KMS-11 (cell line): ENCODE results near the gene CCDC102A.
A peak's percentile ranks its signal among the peaks of the same experiment; 100 is the strongest.

Source experiments
- H2AFZ ChIP-seq: fragments of 200-600 bp; sonication (generic); 2 replicates; pipeline ENCODE4 v1.6.1; 2016; ENCODE audit warnings: antibody characterized with exemption, mixed run types, low read depth
- H3K27ac ChIP-seq: fragments of 200-600 bp; sonication (generic); 2 replicates; pipeline ENCODE4 v1.6.1; 2016; ENCODE audit warnings: mild to moderate bottlenecking, mixed run types
- H3K27me3 ChIP-seq: fragments of 200-600 bp; sonication (generic); 2 replicates; pipeline ENCODE4 v1.6.1; 2017; ENCODE audit warnings: mild to moderate bottlenecking, low read depth, mixed run types, moderate library complexity; ENCODE audit not compliant: insufficient read depth
- H3K36me3 ChIP-seq: fragments of 200-600 bp; sonication (generic); 2 replicates; pipeline ENCODE4 v1.6.1; 2017; ENCODE audit warnings: mild to moderate bottlenecking, mixed run types; ENCODE audit not compliant: insufficient read depth
- H3K4me1 ChIP-seq: fragments of 200-600 bp; sonication (generic); 2 replicates; pipeline ENCODE4 v1.6.1; 2016; ENCODE audit warnings: mild to moderate bottlenecking, low read depth, mixed run types; ENCODE audit not compliant: poor library complexity, severe bottlenecking
- H3K4me2 ChIP-seq: fragments of 200-600 bp; sonication (generic); 2 replicates; pipeline ENCODE4 v1.7.0; 2016; ENCODE audit warnings: mild to moderate bottlenecking, mixed run types
- H3K4me3 ChIP-seq: fragments of 200-600 bp; sonication (generic); IDR thresholded peaks from 2 replicates; pipeline ENCODE4 v1.6.1; 2017; ENCODE audit warnings: low read depth, low read length, mixed read lengths; ENCODE audit not compliant: insufficient read depth
- H3K79me2 ChIP-seq: fragments of 200-600 bp; sonication (generic); 2 replicates; pipeline ENCODE4 v1.6.1; 2016; ENCODE audit warnings: low read depth, mixed run types; ENCODE audit not compliant: insufficient read depth
- H3K9ac ChIP-seq: fragments of 200-600 bp; sonication (generic); 2 replicates; pipeline ENCODE4 v1.6.1; 2016; ENCODE audit warnings: mild to moderate bottlenecking, mixed run types
- H4K20me1 ChIP-seq: fragments of 200-600 bp; sonication (generic); 2 replicates; pipeline ENCODE4 v1.6.1; 2016; ENCODE audit warnings: mild to moderate bottlenecking, mixed run types; ENCODE audit not compliant: insufficient read depth
- CTCF ChIP-seq: fragments of 200-600 bp; sonication (generic); conservative IDR thresholded peaks from 2 replicates; pipeline ENCODE4 v1.6.1; 2017; ENCODE audit warnings: low read depth, mild to moderate bottlenecking, antibody characterized with exemption, low read length, moderate library complexity, mixed read lengths

CCDC102A gene

DNA sequence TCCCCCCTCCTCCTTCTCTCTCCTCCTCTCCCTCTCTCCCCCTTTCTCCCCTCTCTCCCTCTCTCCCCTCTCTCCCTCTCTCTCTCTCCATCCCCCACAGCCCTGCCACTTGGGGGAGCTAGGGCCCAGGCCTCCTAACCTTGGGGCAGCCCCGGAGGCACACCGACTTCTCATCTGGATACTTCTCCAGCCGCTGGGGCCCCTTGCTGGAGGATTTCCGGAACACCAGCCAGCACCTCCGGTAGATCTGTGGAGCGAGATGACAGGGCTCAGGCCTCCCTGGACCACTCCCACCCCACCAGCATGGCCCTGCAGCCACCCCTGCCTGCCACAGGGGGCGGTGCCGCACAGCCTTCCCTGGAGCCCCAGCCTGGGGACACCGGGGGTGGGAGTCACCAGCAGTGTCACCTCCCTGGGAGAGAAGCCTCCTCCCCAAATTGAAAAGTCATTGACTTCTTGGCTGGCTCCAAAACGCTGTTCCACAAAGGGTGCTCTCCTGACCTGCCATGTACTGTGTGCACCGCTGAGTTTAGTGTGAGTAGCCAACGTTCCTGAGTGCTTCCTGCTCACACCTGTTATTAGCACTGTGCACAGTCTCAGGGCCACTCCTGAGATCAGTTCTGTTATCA is 60.5 kb downstream of the CCDC102A start:
- TF ChIP-seq CTCF = peak; percentile 54

DNA sequence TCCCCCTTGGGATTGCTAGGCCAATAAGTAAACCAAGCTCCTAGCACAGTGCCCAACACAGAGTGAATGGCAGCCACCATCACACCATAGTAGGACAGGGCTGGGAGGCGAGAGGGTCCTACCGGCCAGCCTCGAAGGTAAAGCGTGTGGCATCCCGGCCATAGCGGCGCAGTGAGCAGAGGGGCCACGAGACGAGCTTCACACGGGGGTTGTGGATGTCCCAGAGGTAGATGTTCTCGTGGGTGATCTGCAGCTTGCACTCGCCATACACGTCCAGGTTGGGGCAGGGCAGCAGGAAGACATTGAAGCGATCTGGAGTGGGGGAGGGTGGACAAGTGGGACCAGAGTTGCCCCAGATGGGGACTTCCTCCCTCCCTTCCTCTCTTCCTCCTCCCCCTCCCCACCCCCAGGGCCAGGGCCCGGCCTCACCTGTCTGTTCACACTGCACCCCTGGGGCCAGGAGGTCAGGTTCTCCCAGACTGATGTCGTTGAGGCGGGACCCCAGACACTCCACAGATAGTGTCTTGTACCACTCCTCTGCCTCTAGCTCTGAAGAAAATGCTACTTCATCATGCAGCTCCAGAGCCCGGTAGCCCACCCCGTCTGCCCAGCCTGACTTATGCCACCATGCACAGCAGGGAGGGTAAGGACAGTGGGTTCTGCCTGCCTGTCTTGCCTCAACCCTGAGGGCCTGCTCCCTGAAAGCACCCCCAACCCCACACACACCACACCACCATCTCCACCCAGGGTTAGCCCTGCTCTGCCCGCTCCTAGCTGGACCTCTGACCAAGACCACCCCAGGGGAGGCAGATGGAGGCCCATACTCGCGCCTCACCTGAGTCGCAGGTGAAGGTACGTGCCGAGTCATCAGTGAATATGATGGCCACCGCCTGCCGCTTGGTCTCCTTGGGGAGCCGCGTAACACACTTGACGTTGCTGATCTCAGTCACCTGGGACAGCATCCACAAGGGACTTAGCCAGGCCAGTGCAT is 61.4 kb downstream of the CCDC102A start:
- H3K4me3 ChIP-seq = no peak overlapping the region
- H4K20me1 ChIP-seq = no peaks in the 10 kb centered on the region
- no peaks in the 10 kb centered on the region for H3K79me2 ChIP-seq
- H3K4me2 ChIP-seq = no peak overlapping the region
- H3K9ac ChIP-seq = no peak overlapping the region
- TF ChIP-seq CTCF = no peak
- no peak overlapping the region for H2AFZ ChIP-seq
- H3K27ac ChIP-seq = no peak overlapping the region
- no peaks in the 10 kb centered on the region for H3K36me3 ChIP-seq
- H3K4me1 ChIP-seq = peaks cover 13% of the 10 kb centered on the region
- no peaks in the 10 kb centered on the region for H3K27me3 ChIP-seq

More for the DNA sequence above, 60.5 kb downstream of the CCDC102A start:
- no peak overlapping the region for H2AFZ ChIP-seq
- no peak overlapping the region for H3K4me3 ChIP-seq
- no peaks in the 10 kb centered on the region for H4K20me1 ChIP-seq
- no peak overlapping the region for H3K4me2 ChIP-seq
- no peaks in the 10 kb centered on the region for H3K27me3 ChIP-seq
- no peaks in the 10 kb centered on the region for H3K79me2 ChIP-seq
- peaks cover 13% of the 10 kb centered on the region for H3K4me1 ChIP-seq
- H3K9ac ChIP-seq = no peak overlapping the region
- no peaks in the 10 kb centered on the region for H3K36me3 ChIP-seq
- peak overlapping the region; percentile 18; the same call in 1 of the 2 replicates for H3K27ac ChIP-seq

GRCh38 chr16:57473906-57474305 is 62.5 kb downstream of the CCDC102A start:
- no peak overlapping the region for H2AFZ ChIP-seq
- no peaks in the 10 kb centered on the region for H3K27me3 ChIP-seq
- H4K20me1 ChIP-seq = no peaks in the 10 kb centered on the region
- H3K9ac ChIP-seq = no peak overlapping the region
- H3K27ac ChIP-seq = no peak overlapping the region
- no peaks in the 10 kb centered on the region for H3K79me2 ChIP-seq
- H3K4me3 ChIP-seq = no peak overlapping the region
- TF ChIP-seq CTCF = no peak
- H3K4me2 ChIP-seq = no peak overlapping the region
- no peaks in the 10 kb centered on the region; the same call in 1 of the 2 replicates for H3K36me3 ChIP-seq
- H3K4me1 ChIP-seq = peaks cover 13% of the 10 kb centered on the region

DNA sequence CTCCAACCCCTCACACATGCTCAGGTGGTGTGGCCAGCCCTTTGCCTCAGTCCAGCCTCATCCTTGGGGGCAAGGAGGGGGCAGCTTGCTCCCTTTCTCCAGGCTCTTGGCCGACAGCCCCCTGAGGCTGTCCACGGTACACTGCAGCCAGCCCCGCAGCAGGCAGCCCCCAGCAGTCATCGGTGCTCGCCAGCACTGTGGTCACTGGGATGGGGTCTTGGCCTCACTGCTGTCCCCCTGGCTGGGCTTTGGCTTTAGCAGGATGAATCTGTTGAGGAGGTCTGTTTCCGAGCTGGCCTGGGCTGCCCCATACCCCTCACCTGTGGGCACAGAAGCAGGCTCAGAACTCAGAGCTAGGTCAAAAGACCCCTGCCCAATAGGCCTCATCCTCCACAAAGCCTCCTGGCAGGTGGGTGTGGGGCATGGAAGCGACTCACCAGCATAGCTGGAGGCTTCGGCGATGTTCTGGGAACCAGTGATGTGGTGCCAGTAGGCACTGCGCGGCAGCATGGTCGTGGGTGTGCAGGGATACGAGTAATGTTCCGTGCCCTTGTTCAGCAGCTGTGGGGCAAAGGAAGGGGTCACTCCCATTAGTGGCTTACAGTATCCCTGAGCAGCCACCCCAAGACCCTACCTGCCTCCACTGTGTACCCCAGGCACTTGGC is 63.1 kb downstream of the CCDC102A start:
- Histone ChIP-seq H3K4me1 (peaks cover 13% of the 10 kb centered on the region), H4K20me1 (no peaks in the 10 kb centered on the region), H3K79me2 (no peaks in the 10 kb centered on the region), H3K9ac (no peak overlapping the region), H3K4me3 (no peak overlapping the region), H3K4me2 (no peak overlapping the region), H2AFZ (no peak overlapping the region), H3K36me3 (no peaks in the 10 kb centered on the region; the same call in 1 of the 2 replicates), H3K27ac (no peak overlapping the region), H3K27me3 (no peaks in the 10 kb centered on the region)
- TF ChIP-seq CTCF = no peak
